Measurements from ENCODE around the gene SLC12A4. TPM values are rescaled to one million over a fixed set of nuclear protein-coding genes. Genes with fewer than 3 reads are reported as not detected.
"Not testable (repeated sequence)": the region's sequence is repeated elsewhere in the genome, so short reads cannot be mapped to it uniquely, and the experiment has no call there.

SLC12A4 gene
- polyA plus RNA-seq, 1 donor (not counting 4 experiments of a cell fraction or from before 2014, with no cell fraction given), result 59.3 TPM

DNA sequence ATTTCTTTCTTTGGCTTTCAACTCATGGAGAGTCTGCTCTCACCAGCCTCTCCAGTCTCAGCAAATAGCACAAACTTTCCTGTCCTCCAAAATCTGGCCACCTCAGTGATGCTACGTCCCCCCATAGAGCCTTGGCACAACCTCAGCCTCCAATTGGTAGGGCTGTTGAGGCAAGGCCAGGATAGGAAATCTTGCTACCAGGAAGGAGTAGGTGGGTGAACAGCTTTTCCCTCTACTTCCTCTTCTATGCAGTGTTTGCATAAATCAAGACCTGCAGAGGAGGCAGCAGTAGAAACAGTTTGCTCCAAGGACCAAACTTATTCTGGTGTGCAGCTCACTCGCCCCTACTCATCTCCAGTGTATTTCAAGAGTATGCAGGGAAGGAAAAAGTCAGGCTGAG lies 31.5 kb upstream of the SLC12A4 start:
- Histone ChIP-seq H3K4me3 (ENCODE audit: control insufficient read depth in 2 of 3, extremely low read depth in 1 of 3, insufficient read depth in 2 of 3, low read depth in 1 of 3, low read length in 3 of 3) (no peak overlapping the region), H3K27ac (ENCODE audit: control insufficient read depth, insufficient read depth, low read length) (no peak overlapping the region), H3K4me2 (ENCODE audit: control insufficient read depth, extremely low read depth, insufficient read depth, low read depth, low read length) (no peak overlapping the region), H3K4me1 (ENCODE audit: control insufficient read depth, extremely low read depth, insufficient read depth, low read length) (peaks cover 7% of the 10 kb centered on the region), H4K20me1 (ENCODE audit: control insufficient read depth, extremely low read depth, insufficient read depth, low read length) (no peaks in the 10 kb centered on the region), H2AFZ (ENCODE audit: control insufficient read depth, low read length) (no peak overlapping the region), H3K9me3 (ENCODE audit: control insufficient read depth, low read depth, low read length) (no peaks in the 10 kb centered on the region), H3K36me3 (ENCODE audit: control insufficient read depth in 2 of 2, extremely low read depth in 1 of 2, insufficient read depth in 2 of 2, low read length in 2 of 2) (no peaks in the 10 kb centered on the region), H3K27me3 (ENCODE audit: control insufficient read depth, extremely low read depth, insufficient read depth, low read length) (no peaks in the 10 kb centered on the region), H3K79me2 (ENCODE audit: control insufficient read depth, insufficient read depth, low read length) (no peaks in the 10 kb centered on the region), H3K9ac (ENCODE audit: control insufficient read depth, extremely low read depth, insufficient read depth, low read length) (no peak overlapping the region), H3K9me1 (ENCODE audit: control insufficient read depth, extremely low read depth, insufficient read depth, low read length) (no peaks in the 10 kb centered on the region)
- FAIRE-seq, result no peak
- no peak for DNase-seq (ENCODE audit: low read depth, low spot score)
- dilution Hi-C loops (cut with MboI; ENCODE audit: extremely low pct_ligation_motif_present, low sequenced_read_pairs), result no loop called here
- TF ChIP-seq, protein P1, sequence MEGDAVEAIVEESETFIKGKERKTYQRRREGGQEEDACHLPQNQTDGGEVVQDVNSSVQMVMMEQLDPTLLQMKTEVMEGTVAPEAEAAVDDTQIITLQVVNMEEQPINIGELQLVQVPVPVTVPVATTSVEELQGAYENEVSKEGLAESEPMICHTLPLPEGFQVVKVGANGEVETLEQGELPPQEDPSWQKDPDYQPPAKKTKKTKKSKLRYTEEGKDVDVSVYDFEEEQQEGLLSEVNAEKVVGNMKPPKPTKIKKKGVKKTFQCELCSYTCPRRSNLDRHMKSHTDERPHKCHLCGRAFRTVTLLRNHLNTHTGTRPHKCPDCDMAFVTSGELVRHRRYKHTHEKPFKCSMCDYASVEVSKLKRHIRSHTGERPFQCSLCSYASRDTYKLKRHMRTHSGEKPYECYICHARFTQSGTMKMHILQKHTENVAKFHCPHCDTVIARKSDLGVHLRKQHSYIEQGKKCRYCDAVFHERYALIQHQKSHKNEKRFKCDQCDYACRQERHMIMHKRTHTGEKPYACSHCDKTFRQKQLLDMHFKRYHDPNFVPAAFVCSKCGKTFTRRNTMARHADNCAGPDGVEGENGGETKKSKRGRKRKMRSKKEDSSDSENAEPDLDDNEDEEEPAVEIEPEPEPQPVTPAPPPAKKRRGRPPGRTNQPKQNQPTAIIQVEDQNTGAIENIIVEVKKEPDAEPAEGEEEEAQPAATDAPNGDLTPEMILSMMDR (optimal IDR thresholded peaks at IDR 0.05 in 1 of 3, IDR thresholded peaks at IDR 0.05 in 1 of 3, conservative IDR thresholded peaks at IDR 0.05 in 1 of 3; ENCODE audit: extremely low read depth in 1 of 3, insufficient read depth in 2 of 3, low read length in 3 of 3), result no peak
- TF ChIP-seq EZH2 (IDR thresholded peaks at IDR 0.05; ENCODE audit: low read length), result no peak

DNA sequence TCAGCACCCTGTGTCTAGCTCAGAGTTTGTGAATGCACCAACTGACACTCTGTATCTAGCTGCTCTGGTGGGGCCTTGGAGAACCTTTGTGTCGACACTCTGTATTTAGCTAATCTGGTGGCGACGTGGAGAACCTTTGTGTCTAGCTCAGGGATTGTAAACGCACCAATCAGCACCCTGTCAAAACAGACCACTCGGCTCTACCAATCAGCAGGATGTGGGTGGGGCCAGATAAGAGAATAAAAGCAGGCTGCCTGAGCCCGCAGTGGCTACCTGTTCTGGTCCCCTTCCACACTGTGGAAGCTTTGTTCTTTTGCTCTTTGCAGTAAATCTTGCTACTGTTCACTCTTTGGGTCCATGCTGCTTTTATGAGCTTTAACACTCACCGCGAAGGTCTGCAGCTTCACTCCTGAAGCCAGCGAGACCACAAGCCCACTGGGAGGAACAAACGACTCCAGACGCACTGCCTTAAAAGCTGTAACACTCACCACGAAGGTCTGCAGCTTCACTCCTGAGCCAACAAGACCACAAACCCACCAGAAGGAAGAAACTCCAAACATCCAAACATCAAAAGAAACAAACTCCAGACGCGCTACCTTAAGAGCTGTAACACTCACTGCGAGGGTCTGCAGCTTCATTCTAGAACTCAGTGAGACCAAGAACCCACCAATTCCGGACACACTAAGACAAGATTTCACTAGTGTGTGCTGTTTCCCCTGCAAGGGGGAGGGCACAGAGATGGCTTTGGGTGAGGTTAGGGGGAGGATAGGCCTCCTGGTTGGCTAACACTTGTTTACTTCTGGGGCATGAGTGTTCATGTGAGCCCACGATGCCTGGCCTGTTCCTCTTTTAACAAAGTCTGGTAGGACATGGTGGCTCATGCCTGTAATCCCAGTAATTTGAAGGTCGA lies 30.6 kb upstream of the SLC12A4 start, which contains the start of gene DPEP2:
TSS of gene DPEP2 (minus strand) at position 706 of the 910 bp plus-strand sequence. CDS start 6,272 bp downstream, outside the sequence.
- H2AFZ ChIP-seq (ENCODE audit: control insufficient read depth, low read length); H3K9ac ChIP-seq (ENCODE audit: control insufficient read depth, extremely low read depth, insufficient read depth, low read length); H4K20me1 ChIP-seq (ENCODE audit: control insufficient read depth, extremely low read depth, insufficient read depth, low read length); H3K9me1 ChIP-seq (ENCODE audit: control insufficient read depth, extremely low read depth, insufficient read depth, low read length); H3K4me2 ChIP-seq (ENCODE audit: control insufficient read depth, extremely low read depth, insufficient read depth, low read depth, low read length); H3K79me2 ChIP-seq (ENCODE audit: control insufficient read depth, insufficient read depth, low read length); H3K36me3 ChIP-seq (ENCODE audit: control insufficient read depth in 2 of 2, extremely low read depth in 1 of 2, insufficient read depth in 2 of 2, low read length in 2 of 2); H3K9me3 ChIP-seq (ENCODE audit: control insufficient read depth, low read depth, low read length); H3K27me3 ChIP-seq (ENCODE audit: control insufficient read depth, extremely low read depth, insufficient read depth, low read length); H3K4me3 ChIP-seq (ENCODE audit: control insufficient read depth in 2 of 3, extremely low read depth in 1 of 3, insufficient read depth in 2 of 3, low read depth in 1 of 3, low read length in 3 of 3); dilution Hi-C loops (cut with MboI; ENCODE audit: extremely low pct_ligation_motif_present, low sequenced_read_pairs); H3K27ac ChIP-seq (ENCODE audit: control insufficient read depth, insufficient read depth, low read length); DNase-seq (ENCODE audit: low read depth, low spot score); FAIRE-seq; H3K4me1 ChIP-seq (ENCODE audit: control insufficient read depth, extremely low read depth, insufficient read depth, low read length): not testable (repeated sequence)

DNA sequence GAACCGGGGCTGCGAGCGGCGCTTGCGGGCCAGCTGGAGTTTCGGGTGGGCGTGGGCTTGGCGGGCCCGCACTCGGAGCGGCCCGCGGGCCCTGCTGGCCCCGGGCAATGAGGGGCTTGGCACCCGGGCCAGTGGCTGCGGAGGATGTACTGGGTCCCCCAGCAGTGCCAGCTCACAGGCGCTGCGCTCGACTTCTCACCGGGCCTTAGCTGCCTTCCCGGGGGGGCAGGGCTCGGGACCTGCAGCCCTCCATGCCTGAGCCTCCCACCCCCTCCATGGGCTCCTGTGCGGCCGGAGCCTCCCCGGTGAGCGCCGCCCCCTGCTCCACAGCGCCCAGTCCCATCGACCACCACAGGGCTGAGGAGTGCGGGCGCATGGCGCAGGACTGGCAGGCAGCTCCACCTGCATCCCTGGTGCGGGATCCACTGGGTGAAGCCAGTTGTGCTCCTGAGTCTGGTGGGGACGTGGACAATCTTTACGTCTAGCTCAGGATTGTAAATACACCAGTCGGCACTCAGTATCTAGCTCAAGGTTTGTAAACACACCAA lies 29.9 kb upstream of the SLC12A4 start:
- DNase-seq (ENCODE audit: low read depth, low spot score); H3K4me1 ChIP-seq (ENCODE audit: control insufficient read depth, extremely low read depth, insufficient read depth, low read length); H2AFZ ChIP-seq (ENCODE audit: control insufficient read depth, low read length); H3K9me3 ChIP-seq (ENCODE audit: control insufficient read depth, low read depth, low read length); H3K9ac ChIP-seq (ENCODE audit: control insufficient read depth, extremely low read depth, insufficient read depth, low read length); H4K20me1 ChIP-seq (ENCODE audit: control insufficient read depth, extremely low read depth, insufficient read depth, low read length); H3K9me1 ChIP-seq (ENCODE audit: control insufficient read depth, extremely low read depth, insufficient read depth, low read length); H3K4me3 ChIP-seq (ENCODE audit: control insufficient read depth in 2 of 3, extremely low read depth in 1 of 3, insufficient read depth in 2 of 3, low read depth in 1 of 3, low read length in 3 of 3); dilution Hi-C loops (cut with MboI; ENCODE audit: extremely low pct_ligation_motif_present, low sequenced_read_pairs); H3K79me2 ChIP-seq (ENCODE audit: control insufficient read depth, insufficient read depth, low read length); H3K27me3 ChIP-seq (ENCODE audit: control insufficient read depth, extremely low read depth, insufficient read depth, low read length); FAIRE-seq; H3K4me2 ChIP-seq (ENCODE audit: control insufficient read depth, extremely low read depth, insufficient read depth, low read depth, low read length); H3K27ac ChIP-seq (ENCODE audit: control insufficient read depth, insufficient read depth, low read length); H3K36me3 ChIP-seq (ENCODE audit: control insufficient read depth in 2 of 2, extremely low read depth in 1 of 2, insufficient read depth in 2 of 2, low read length in 2 of 2): not testable (repeated sequence)

Measured in keratinocyte (primary cell).